ENCODE measurements around the gene KDELR3. TPM values are rescaled to one million over a fixed set of nuclear protein-coding genes. Genes with fewer than 3 reads are reported as not detected.

The KDELR3 gene
- polyA plus RNA-seq, 1 donor (not counting 4 experiments of a cell fraction or from before 2014, with no cell fraction given), result 10.1 TPM

DNA sequence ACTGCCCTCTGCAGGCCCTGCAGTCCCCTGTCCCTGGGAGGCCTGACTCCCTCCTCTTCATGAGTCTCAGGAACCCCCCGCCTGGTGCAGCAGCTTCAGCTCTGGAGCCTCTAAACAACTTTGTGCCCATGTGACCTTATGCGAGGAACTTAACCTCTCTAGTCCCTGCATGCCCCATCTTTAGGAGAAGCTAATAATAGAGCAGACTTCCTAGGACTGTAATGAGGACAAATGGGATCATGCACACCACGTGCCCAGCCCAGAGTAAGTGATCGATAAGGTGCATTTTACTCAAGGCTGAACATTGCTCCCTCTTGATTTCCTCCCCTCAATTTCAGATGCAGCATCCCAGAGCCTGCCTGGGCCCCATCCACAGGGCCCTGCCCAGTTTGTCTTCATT lies 31.9 kb upstream of the KDELR3 start:
- DNase-seq (ENCODE audit: low read depth, low spot score) (no peak), FAIRE-seq (no peak)
- dilution Hi-C loops (cut with MboI; ENCODE audit: extremely low pct_ligation_motif_present, low sequenced_read_pairs), result no loop called here
- H3K4me1 ChIP-seq (ENCODE audit: control insufficient read depth, extremely low read depth, insufficient read depth, low read length), result no peaks in the 10 kb centered on the region
- H3K9ac ChIP-seq (ENCODE audit: control insufficient read depth, extremely low read depth, insufficient read depth, low read length), result no peak overlapping the region
- H3K9me1 ChIP-seq (ENCODE audit: control insufficient read depth, extremely low read depth, insufficient read depth, low read length), result no peaks in the 10 kb centered on the region
- H3K27ac ChIP-seq (ENCODE audit: control insufficient read depth, insufficient read depth, low read length), result no peak overlapping the region
- TF ChIP-seq EZH2 (IDR thresholded peaks at IDR 0.05; ENCODE audit: low read length), result no peak
- TF ChIP-seq, protein P1, sequence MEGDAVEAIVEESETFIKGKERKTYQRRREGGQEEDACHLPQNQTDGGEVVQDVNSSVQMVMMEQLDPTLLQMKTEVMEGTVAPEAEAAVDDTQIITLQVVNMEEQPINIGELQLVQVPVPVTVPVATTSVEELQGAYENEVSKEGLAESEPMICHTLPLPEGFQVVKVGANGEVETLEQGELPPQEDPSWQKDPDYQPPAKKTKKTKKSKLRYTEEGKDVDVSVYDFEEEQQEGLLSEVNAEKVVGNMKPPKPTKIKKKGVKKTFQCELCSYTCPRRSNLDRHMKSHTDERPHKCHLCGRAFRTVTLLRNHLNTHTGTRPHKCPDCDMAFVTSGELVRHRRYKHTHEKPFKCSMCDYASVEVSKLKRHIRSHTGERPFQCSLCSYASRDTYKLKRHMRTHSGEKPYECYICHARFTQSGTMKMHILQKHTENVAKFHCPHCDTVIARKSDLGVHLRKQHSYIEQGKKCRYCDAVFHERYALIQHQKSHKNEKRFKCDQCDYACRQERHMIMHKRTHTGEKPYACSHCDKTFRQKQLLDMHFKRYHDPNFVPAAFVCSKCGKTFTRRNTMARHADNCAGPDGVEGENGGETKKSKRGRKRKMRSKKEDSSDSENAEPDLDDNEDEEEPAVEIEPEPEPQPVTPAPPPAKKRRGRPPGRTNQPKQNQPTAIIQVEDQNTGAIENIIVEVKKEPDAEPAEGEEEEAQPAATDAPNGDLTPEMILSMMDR (optimal IDR thresholded peaks at IDR 0.05 in 1 of 3, IDR thresholded peaks at IDR 0.05 in 1 of 3, conservative IDR thresholded peaks at IDR 0.05 in 1 of 3; ENCODE audit: extremely low read depth in 1 of 3, insufficient read depth in 2 of 3, low read length in 3 of 3), result no peak
- H3K27me3 ChIP-seq (ENCODE audit: control insufficient read depth, extremely low read depth, insufficient read depth, low read length), result peaks cover 11% of the 10 kb centered on the region
- H4K20me1 ChIP-seq (ENCODE audit: control insufficient read depth, extremely low read depth, insufficient read depth, low read length), result no peaks in the 10 kb centered on the region
- H2AFZ ChIP-seq (ENCODE audit: control insufficient read depth, low read length), result no peak overlapping the region
- H3K4me2 ChIP-seq (ENCODE audit: control insufficient read depth, extremely low read depth, insufficient read depth, low read depth, low read length), result no peak overlapping the region
- H3K9me3 ChIP-seq (ENCODE audit: control insufficient read depth, low read depth, low read length), result no peaks in the 10 kb centered on the region
- no peak overlapping the region for H3K4me3 ChIP-seq (ENCODE audit: control insufficient read depth in 2 of 3, extremely low read depth in 1 of 3, insufficient read depth in 2 of 3, low read depth in 1 of 3, low read length in 3 of 3)
- H3K79me2 ChIP-seq (ENCODE audit: control insufficient read depth, insufficient read depth, low read length), result no peaks in the 10 kb centered on the region
- H3K36me3 ChIP-seq (ENCODE audit: control insufficient read depth in 2 of 2, extremely low read depth in 1 of 2, insufficient read depth in 2 of 2, low read length in 2 of 2), result no peaks in the 10 kb centered on the region

DNA sequence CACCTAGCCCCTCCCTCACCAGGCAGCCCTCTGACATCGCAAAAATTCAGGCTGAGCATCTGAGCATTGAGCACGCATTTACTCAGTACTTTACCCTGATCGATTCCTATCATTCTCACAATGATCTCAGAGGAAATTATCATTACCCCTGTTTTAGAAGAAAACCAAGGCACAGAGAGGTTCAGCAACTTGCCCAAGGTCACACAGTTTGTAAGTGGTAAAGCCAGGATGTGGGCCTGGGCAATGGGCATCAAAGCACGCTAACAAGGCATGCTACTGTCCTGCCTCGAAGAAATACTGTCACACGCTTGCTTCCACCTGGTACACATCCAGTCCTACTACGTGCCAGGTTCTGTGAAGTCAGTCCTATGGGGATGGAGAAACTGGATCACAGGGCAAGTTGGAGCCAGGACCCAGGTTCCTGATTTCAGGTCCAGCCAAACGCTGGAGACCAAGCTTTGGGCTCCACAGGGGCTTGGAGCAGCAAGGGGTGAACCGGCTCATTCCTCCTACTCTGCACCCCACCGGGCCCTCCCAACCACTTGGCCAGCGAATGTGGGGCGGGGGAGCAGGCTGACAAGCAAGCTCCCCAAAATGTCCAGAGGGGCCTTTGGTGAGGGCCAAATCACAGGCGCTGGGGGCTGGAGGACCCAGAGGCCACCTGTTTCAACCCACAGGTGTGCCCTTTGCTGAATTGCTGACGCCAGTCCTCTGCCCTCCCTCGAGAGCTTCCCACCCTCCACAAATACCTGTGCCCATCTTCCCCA lies 31.1 kb upstream of the KDELR3 start:
- Histone ChIP-seq H3K36me3 (ENCODE audit: control insufficient read depth in 2 of 2, extremely low read depth in 1 of 2, insufficient read depth in 2 of 2, low read length in 2 of 2) (no peaks in the 10 kb centered on the region), H3K27ac (ENCODE audit: control insufficient read depth, insufficient read depth, low read length) (no peak overlapping the region), H2AFZ (ENCODE audit: control insufficient read depth, low read length) (no peak overlapping the region), H3K9ac (ENCODE audit: control insufficient read depth, extremely low read depth, insufficient read depth, low read length) (no peak overlapping the region), H3K4me3 (ENCODE audit: control insufficient read depth in 2 of 3, extremely low read depth in 1 of 3, insufficient read depth in 2 of 3, low read depth in 1 of 3, low read length in 3 of 3) (no peak overlapping the region), H3K9me3 (ENCODE audit: control insufficient read depth, low read depth, low read length) (no peaks in the 10 kb centered on the region), H3K4me2 (ENCODE audit: control insufficient read depth, extremely low read depth, insufficient read depth, low read depth, low read length) (no peak overlapping the region), H3K9me1 (ENCODE audit: control insufficient read depth, extremely low read depth, insufficient read depth, low read length) (no peaks in the 10 kb centered on the region), H3K79me2 (ENCODE audit: control insufficient read depth, insufficient read depth, low read length) (no peaks in the 10 kb centered on the region), H3K4me1 (ENCODE audit: control insufficient read depth, extremely low read depth, insufficient read depth, low read length) (no peaks in the 10 kb centered on the region), H4K20me1 (ENCODE audit: control insufficient read depth, extremely low read depth, insufficient read depth, low read length) (no peaks in the 10 kb centered on the region), H3K27me3 (ENCODE audit: control insufficient read depth, extremely low read depth, insufficient read depth, low read length) (peaks cover 15% of the 10 kb centered on the region)
- FAIRE-seq (no peak), DNase-seq (ENCODE audit: low read depth, low spot score) (no peak)
- no peak for TF ChIP-seq EZH2 (IDR thresholded peaks at IDR 0.05; ENCODE audit: low read length)
- TF ChIP-seq, protein P1 (optimal IDR thresholded peaks at IDR 0.05 in 1 of 3, IDR thresholded peaks at IDR 0.05 in 1 of 3, conservative IDR thresholded peaks at IDR 0.05 in 1 of 3; ENCODE audit: extremely low read depth in 1 of 3, insufficient read depth in 2 of 3, low read length in 3 of 3), result no peak
- dilution Hi-C loops (cut with MboI; ENCODE audit: extremely low pct_ligation_motif_present, low sequenced_read_pairs), result no loop called here

All from keratinocyte (primary cell).